GM12878 (cell line): Measurements from ENCODE around the gene BACE2.

Experiments used
- CTCF ChIP-seq, 3 experiments: IDR thresholded peaks in 2 of 3; conservative IDR thresholded peaks in 1 of 3; 2 replicates each; pipeline ENCODE4 v1.5.1; 2011; ENCODE audit warnings: low read depth in 3 of 3, low read length in 3 of 3, mild to moderate bottlenecking in 3 of 3, control low read depth in 2 of 3, moderate library complexity in 2 of 3, inconsistent platforms in 1 of 3, mixed read lengths in 1 of 3; ENCODE audit not compliant: control insufficient read depth in 2 of 3, insufficient read depth in 1 of 3; ENCODE audit errors: extremely low read depth in 1 of 3
- EGR1 ChIP-seq, 2 experiments: IDR thresholded peaks; 1 replicate in 1 of 2; 2 replicates in 1 of 2; pipeline ENCODE4 v1.6.1; 2011 to 2012; ENCODE audit warnings: low read depth in 2 of 2, low read length in 2 of 2, borderline replicate concordance in 1 of 2, mild to moderate bottlenecking in 1 of 2, moderate library complexity in 1 of 2
- FOXM1 ChIP-seq: IDR thresholded peaks from 2 replicates; pipeline ENCODE4 v1.6.1; 2012; ENCODE audit warnings: low read depth, mild to moderate bottlenecking, inconsistent platforms, low read length, moderate library complexity
- NFYB ChIP-seq: IDR thresholded peaks from 2 replicates; pipeline ENCODE4 v1.6.1; 2011; ENCODE audit warnings: low read depth, mild to moderate bottlenecking, low read length, improper control_type of control experiment, moderate library complexity; ENCODE audit not compliant: insufficient read depth
- POLR2A ChIP-seq: IDR thresholded peaks from 2 replicates; pipeline ENCODE4 v1.6.1; 2011; ENCODE audit warnings: low read depth, mild to moderate bottlenecking, low read length

- TF ChIP-seq FOXM1 = no peak
- TF ChIP-seq NFYB = no peak
- TF ChIP-seq POLR2A = no peak
- TF ChIP-seq EGR1 (IDR thresholded peaks at IDR 0.05; ENCODE audit: borderline replicate concordance in 1 of 2, low read depth in 2 of 2, low read length in 2 of 2) = no peak
- TF ChIP-seq CTCF (IDR thresholded peaks at IDR 0.05 in 2 of 3, conservative IDR thresholded peaks at IDR 0.05 in 1 of 3; ENCODE audit: control insufficient read depth in 2 of 3, extremely low read depth in 1 of 3, insufficient read depth in 1 of 3, low read depth in 3 of 3, low read length in 3 of 3) = no peak
Observed at GRCh38 chr21:41242238-41242829, 74.4 kb downstream of the BACE2 start.
